D341Med (cell line): Measurements from ENCODE around the gene SNX25.
"Not testable (repeated sequence)": the region's sequence is repeated elsewhere in the genome, so short reads cannot be mapped to it uniquely, and the experiment has no call there.

ENCODE experiments used
- DNase-seq: peaks from one replicate; pipeline ENCODE4 v3.0.0; 2012; ENCODE audit warnings: low spot score

SNX25 gene

DNA sequence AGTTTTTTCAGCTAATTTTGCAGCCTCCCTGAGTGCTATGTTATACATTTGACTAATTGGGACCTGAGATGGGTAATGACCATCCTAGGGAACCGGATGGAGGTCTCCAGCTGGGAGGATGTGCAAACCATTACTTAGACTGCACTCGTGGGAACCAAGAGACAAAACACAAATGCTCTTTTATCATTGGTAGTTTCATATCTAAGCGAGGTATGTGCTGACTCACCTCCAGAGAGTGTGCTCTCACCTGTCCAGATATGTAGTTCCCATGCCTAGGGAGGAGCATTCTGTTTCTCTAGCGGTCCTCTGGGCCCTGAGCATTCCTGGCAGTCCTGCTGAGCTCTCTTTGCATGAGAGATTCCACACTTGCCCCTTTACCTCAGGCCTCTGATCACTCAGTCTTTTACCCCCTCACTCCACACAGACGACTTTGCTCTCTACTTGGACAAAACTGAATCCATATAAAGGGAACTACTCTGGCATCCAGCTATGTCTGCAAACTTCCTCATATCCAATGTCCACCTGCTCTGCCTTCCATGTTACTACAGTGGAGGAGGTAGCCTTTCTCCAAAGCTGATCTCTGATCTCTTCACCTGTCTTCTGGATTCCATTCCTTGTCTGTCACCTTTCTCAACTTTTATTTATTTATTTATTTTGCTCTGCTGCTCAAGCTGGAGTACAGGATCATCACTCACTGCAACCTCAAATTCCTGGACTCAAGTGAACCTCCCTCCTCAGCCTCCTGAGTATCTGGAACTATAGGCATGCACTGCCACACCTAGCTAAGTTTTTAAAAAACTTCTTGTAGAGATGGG, 97.9 kb downstream of the SNX25 start:
- DNase-seq, result no peak

DNA sequence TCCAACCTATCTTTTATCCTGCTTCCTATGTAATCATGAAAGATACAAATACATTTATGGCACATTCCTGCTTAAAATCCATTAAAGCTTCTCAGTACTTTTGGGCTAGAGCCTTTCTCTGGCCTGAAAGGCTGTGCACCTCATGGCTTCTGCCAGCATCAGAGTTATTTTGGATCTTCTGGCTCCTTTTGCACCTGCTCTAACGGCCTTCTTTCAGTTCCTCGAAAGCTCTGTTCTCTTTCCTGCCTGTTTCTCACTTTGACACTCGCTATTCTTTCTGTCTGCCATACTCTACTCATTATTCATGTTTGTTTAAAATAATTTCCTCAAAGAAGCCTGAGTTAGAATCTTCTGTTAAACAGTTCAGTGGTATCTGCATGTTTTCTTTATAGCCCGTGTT, 100.4 kb downstream of the SNX25 start:
- DNase-seq, result no peak

DNA sequence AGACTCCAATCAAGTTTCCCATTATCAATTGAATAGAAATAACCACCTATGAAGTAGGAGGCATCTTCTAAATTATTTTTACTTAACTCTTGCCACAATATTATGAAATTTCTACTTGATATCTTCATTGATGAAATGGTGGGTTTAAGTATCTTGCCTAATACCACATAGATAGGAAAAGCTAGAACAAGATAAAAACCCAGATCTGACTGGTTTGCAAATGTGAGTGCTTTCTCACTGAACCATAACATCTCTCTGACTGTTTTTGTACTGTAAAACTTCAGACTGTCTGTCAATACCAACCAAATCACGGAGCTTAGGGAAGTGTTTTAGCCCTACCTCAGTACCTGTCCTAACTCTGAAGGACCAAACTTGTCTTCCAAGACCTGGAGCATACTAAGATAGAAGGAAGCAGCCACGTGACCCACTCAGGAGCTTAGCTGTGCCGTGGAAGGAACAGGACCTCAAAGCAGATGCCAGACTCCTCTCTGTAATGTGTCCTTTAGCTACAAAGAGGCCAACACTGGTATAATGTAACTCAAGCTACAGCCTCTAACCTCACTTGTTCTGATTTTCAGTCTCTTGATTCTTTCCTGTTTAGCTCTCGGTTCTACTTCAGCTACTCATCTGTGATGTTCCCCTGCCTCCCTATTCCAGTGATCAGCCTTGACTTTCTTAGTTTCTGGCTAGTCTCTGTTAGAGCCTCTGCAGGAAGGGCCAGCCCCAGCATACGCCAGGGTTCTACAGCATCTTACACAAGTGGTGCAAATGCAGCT, 101.9 kb downstream of the SNX25 start:
- DNase-seq, result no peak

DNA sequence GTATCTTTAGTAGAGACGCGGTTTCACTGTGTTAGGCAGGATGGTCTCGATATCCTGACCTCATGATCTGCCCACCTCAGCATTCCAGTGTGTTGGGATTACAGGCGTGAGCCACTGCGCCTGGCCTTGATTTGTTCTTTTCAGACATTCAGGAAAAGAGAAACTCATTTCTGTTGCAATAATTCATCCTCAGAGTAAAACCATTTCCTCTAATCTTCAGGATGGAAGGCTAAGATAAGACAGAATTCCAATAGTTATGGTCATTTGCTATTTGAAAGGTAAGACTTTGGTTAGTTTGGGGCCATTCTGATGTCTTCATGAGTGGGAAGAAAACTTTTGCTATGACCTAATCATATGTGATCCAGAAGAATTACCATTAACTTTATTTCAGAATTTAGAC, 103.3 kb downstream of the SNX25 start:
- no peak for DNase-seq

DNA sequence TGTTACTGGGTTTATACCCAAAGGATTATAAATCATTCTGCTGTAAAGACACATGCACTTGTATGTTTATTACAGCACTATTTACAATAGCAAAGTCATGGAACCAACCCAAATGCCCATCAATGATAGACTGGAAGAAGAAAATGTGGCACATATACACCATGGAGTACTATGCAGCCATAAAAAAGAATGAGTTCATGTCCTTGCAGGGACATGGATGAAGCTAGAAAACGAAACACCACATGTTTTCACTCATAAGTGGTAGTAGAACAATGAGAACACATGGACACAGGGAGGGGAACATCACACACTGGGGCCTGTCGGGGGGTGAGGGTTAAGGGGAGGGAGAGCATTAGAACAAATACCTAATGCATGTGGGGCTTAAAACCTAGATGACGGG, 108.1 kb downstream of the SNX25 start:
- DNase-seq, result not testable (repeated sequence)

DNA sequence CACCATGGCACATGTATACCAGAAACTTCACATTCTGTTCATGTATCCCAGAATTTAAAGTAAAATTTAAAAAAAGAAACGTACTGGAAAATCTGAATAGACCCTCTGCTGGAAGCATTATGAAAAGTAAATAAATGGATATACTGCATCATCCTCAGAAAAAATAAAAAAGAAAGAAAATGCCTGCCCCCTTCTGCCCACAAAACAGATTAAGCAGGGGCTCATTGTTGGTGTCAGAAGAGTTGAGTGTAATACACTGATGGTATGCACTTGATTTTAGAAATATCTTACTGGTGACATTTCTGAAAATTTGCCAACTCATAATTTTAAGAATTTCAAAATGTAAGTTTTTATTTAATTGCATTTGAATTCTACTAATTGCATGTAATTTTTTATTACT, 108.5 kb downstream of the SNX25 start:
- DNase-seq, result no peak

DNA sequence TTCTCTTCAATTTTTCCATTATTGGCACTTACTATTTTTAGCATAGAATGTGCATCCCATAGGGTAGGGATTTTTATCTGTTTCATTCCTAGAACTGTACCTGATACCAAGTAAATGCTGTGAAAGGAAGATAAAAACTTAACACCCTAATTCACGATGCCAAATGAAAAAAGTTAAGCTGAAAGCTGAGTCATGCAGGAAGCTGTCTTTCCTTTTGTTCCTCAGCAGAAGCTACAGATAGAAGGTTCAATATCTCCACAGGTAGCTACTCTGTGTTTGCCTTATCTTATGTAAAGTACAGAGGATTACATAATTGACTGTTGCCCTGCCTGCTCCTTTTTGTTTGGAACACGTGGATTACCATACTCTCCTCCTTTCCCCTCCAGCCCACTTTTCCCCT, 109.3 kb downstream of the SNX25 start:
- DNase-seq, result no peak

DNA sequence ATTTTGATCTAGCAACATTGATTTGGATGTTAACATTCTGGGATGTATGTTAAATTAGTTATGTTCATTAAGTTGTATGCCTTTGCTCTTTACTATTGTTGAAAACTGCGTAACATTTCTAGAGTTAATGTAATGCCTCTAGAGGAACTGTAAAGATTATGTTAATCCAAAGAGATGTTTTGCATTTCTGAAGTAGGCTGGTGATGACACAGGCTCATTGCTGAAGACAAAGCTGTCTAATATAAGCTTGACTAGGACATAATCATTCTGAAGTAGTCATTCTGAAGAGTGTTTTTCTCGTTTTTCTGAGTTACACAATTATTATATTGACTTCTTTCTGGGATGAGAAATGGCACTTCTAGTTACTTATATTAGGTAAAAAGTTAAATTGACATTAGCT, 113.4 kb downstream of the SNX25 start:
- no peak for DNase-seq

DNA sequence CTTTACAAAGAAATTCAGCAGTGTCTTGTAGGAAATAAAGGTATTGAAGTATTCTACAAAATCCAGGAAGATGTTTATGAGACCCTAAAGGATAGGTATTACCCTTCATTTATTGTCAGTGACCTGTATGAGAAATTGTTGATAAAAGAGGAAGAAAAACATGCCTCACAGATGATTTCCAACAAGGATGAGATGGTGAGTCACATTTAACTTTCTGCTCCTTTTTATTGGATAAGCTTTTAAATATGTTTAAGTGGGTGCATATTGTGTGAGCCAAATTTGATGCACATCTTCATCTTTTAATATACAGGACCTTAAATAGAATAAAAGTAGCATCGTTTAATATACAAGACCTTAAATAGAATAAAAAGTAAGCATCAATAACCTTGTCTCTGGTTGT, 114.2 kb downstream of the SNX25 start:
- no peak for DNase-seq

DNA sequence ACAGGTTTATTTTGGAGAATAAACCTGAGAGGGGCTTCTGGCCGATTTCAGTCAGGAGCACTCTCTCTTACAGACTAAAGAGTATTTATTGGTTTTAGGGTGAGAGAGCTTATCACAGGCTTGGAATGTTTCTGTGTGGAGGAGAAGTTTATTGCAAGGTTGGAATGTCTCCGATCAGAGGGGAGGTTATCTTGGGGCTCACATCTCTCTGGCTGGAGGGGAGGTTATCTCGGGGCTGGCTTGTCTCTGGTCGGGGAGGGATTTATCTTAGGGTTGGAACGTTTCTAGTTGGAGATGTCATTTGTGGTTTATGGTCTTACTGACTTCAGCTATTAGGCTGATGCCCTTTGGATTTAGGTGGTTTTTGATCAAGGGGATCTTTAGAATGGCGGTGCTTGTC, 115.0 kb downstream of the SNX25 start:
- not testable (repeated sequence) for DNase-seq

DNA sequence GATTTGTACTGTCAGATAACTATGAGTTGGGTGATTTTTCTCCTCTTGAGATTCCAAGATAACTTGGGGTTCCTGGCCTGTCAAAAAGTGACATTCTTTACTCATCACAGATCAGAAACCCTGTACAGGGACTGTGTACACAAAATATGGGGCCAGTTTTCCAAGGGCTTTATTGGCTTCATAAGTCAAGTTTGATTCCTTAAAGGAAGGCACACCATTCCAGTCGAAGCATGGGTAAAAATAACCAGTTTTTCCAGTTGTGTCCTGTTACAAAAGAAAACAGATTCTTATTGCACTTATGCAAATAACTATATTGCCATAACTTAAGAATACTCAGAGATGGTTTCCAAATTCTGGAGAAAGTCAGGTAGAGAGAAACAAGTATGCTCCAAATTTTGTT, 116.3 kb downstream of the SNX25 start:
- not testable (repeated sequence) for DNase-seq

DNA sequence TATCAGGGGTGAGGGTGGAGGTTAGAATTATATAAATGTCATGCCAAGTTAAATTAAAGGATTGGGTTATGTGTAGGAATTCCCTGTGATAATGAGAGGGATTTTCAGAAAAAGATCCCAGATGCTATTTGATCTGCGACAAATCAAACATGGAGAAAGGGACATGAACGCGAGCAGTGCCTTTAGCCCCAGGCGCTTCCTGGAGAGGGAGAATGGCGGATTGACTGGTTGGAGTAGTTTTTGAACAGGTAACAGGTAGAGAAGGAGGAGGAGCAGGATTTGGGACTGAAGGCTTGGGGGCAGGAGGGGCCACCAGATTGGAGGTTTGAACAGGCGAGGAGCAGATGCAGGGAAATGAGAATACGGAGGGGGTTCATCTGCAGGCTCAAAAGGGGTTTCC, 119.2 kb downstream of the SNX25 start:
- DNase-seq, result no peak

DNA sequence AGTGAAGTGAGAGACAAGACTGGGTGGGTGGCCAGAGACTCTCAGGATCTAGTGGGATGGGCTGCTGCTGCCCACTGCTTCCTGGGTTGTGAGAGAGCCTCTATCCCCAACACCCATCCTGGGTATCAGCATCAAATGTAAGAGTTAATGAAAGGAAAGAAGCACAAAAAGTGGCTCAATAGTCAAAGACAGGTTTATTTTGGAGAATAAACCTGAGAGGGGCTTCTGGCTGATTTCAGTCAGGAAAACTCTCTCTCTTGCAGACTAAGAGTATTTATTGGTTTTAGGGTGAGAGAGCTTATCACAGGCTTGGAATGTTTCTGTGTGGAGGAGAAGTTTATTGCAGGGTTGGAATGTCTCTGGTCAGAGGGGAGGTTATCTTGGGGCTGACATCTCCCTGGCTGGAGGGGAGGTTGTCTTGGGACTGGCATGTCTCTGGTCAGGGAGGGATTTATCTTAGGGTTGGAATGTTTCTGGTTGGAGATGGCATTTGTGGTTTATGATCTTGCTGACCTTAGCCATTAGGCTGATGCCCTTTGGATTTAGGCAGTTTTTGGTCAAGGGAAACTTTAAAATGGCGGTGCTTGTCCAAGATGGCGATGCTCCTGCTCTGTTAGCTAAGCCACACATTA, 120.6 kb downstream of the SNX25 start:
- DNase-seq, result not testable (repeated sequence)

DNA sequence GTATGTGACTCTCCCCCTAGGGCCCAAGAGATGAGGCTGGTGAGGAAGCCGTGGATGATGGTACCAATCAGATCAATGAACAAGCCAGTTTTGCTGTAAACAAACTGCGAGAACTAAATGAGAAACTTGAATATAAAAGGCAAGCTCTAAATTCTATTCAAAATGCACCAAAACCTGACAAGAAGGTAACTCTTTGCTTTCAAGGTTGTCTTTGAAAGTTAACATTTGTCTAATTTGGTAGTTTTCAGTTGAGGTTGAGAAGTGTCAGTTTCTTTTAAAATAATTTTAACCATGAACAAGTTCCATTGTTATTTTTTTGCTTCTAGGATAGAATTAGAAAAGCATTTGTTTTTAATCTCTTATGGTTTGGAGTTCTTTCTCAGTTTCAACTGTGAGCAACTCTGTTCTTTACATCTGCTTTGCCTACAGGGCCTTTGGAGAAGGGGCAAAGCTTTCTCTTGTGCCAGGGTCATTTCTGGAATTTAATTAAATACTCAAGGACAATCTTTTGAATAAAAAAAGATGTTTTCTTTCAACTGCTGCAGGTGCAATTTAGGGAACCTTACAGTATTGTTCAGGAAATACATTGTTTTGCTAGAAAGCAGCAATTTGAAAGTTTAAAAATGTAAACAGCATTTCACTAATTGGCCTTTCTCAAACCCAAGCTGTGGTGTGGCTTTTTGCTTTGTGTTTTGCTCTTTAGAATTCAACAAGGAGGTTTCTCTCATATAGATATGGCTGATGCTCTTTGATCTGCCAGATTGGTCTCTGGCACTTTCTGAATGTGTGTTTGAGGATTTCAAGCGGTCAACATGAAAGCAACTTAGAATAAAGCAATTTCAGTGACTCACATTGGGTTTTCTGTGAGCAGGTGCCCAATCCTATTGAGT, 123.4 kb downstream of the SNX25 start:
- DNase-seq, result no peak

DNA sequence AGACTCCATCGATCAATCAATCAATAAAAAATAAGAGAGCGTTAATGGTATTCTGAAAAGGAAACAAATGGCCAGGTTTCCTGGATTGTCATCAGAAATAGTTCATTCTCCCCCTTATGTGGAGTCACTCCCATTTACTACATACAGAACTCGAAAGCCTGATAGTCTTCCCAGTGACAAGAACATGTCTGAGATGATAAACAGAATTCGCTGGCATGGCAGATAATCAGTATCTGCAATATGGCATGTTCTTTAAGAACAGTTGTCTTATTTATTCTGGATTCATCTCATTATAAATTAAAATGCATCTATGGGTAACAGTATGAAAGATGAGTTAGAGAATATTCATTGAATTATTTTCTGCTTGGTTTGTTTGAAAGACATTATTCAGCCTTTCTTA, 124.9 kb downstream of the SNX25 start:
- DNase-seq, result no peak

DNA sequence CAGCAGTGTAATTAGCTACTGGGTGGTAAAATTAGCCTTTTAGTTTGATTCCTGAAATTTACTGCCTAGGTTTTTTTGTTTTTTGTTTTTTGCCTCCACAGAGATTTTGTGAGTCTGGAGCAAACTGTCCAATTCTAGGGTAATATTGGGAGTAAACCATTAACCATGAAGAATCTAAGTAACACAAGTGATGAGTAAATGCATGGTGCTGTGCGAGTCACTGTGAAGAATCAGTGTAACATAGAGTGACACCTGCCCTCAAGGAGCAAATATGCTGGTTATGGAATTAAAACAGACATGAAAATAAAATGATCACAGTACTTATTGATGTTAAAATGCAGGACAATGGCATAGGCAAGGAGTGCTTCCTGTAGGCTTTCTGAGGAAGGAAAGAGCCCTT, 126.2 kb downstream of the SNX25 start:
- DNase-seq, result no peak

DNA sequence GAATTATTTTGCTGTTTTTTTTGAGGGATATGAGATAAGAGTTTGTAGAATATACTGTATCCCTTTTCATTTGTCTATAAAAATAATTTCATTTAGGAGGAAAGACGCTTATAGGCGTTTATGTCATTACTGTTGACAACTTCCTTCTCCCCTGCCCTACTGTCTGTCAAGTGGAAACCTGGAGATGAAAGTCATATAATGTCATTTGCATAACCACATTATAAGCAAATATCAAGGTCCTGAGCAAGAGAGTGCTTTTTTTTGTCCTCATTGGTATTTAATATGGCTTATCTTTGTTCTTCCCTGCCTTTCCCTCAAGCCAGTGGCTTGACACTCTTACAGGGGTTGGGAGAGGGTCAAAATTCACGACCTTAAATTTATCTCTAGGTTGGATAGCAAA, 130.5 kb downstream of the SNX25 start:
- DNase-seq, result no peak

DNA sequence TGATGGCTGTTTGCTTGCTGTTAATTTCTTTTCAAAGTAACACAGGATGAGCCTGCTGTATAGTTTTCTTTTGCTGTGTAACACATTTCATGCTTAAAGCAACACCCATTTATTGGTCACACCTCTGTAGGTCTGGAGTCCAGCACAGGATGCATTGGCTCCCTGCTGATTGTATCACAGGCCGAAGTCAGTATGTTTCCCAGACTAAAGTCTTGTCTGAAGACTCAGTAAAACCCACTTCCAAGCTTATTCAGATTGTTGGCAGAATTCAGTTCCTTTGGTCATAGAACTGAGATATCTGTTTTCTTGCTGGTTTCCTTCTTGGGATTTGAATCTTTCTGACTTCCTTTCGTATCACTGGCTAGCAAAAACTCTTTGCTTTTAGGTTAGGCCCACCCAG, 132.0 kb downstream of the SNX25 start:
- no peak for DNase-seq

DNA sequence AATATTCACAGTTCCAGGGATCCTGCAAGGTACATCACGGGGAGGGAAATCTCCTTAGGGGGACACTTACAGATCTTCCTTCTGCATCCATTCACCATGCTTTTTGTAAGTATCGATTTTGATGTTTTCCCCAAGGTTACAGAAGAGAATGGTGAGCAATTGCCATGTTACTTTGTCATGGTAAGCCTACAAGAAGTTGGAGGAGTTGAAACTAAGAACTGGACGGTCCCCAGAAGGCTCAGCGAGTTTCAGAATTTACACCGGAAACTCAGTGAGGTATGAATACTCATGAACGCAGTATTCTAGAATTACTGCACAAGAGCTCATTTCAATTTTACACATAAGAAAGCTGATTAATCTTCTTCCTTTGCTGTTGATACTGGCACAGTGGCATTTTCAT, 132.4 kb downstream of the SNX25 start:
- no peak for DNase-seq

DNA sequence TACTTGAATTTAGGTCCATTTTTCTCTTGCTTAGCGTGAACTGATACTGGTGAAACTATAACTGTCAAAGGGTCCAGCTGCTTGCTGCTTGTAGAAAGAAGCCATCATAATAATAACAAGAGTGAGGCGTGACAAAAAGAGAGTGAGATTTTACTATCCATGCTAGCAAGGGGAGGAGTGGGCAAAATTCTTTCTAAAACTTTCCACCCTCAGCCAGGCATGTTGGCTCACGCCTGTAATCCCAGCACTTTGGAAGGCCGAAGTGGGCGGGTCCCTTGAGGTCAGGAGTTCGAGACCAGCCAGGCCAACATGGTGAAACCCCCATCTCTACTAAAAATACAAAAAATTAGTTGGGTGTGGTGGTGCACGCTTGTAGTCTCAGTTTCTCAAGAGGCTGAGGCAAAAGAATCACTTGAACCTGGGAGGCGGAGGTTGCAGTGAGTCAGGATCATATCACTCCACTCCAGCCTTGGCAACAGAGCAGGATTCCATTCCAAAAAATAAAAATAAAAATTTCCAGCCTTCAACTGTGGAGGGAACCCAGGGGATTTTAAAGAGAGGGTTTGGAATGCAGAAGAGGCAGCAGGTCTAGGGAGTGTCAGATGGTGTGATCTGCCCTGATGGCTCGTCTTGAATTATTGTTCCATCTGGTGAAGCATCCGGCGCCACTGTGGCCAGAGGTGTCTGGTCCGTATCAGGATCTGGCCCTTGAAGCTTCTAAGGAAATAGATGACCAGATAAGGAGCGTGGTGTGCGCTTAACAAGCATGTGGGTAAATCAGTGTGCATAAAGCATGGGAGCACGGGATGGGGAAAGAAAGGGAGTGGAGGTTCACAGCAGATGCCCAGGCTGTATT, 134.6 kb downstream of the SNX25 start:
- DNase-seq, result no peak
